Tibial nerve (tissue), 4 donors: ENCODE results near the gene C19orf12.

Source experiments
- CTCF ChIP-seq, 5 experiments: fragments of 200-600 bp in 3 of 5; fragments of 450-650 bp in 2 of 5; sonication (generic) in 3 of 5; IDR thresholded peaks; one replicate each; pipeline ENCODE4 v1.5.1; 2016 to 2019; ENCODE audit warnings: antibody characterized with exemption in 5 of 5, mild to moderate bottlenecking in 3 of 5, moderate library complexity in 2 of 5
- EP300 ChIP-seq, 2 donors: sonication (generic); formaldehyde crosslinking; IDR thresholded peaks; one replicate each; pipeline ENCODE4 v1.6.1; 2017; ENCODE audit warnings: antibody characterized with exemption in 2 of 2, mild to moderate bottlenecking in 1 of 2

GRCh38 chr19:29717051-29717450, 2.0 kb upstream of the C19orf12 start:
- TF ChIP-seq CTCF (IDR thresholded peaks at IDR 0.05) (no peak), EP300 (IDR thresholded peaks at IDR 0.05) (no peak)
